Transverse colon (tissue), 4 donors: ENCODE measurements around the gene TMEM255B. TPM values are rescaled to one million over a fixed set of nuclear protein-coding genes. Genes with fewer than 3 reads are reported as not detected.

ENCODE experiments used
- DNase-seq: peaks from one replicate; pipeline ENCODE4 v3.0.0-alpha.2; 2019
- H3K27ac ChIP-seq, 4 donors: fragments of 200-600 bp; sonication (generic); 2 replicates each; pipeline ENCODE4 v1.5.1; 2016 to 2018; ENCODE audit warnings: inconsistent platforms in 4 of 4
- H3K27me3 ChIP-seq: fragments of 200-600 bp; sonication (generic); 2 replicates; pipeline ENCODE4 v1.5.1; 2017; ENCODE audit warnings: inconsistent platforms
- H3K36me3 ChIP-seq, 4 donors: fragments of 200-600 bp; sonication (generic); 2 replicates each; pipeline ENCODE4 v1.5.1; 2017 to 2019; ENCODE audit warnings: inconsistent platforms in 4 of 4
- H3K4me1 ChIP-seq, 4 donors: fragments of 200-600 bp; sonication (generic); 2 replicates each; pipeline ENCODE4 v1.5.1; 2017 to 2020; ENCODE audit warnings: inconsistent platforms in 4 of 4
- H3K4me3 ChIP-seq, 4 donors: fragments of 200-600 bp; sonication (generic); 1 replicate in 1 of 4; 2 replicates in 3 of 4; pipeline versions ENCODE4 v1.5.1 to v1.6.1; 2017 to 2019; ENCODE audit warnings: inconsistent platforms in 4 of 4
- H3K9me3 ChIP-seq, 2 donors: fragments of 200-600 bp; sonication (generic); 2 replicates each; pipeline ENCODE4 v1.5.1; 2017 to 2019; ENCODE audit warnings: inconsistent platforms in 2 of 2
- EP300 ChIP-seq: sonication (generic); formaldehyde crosslinking; IDR thresholded peaks from one replicate; pipeline ENCODE4 v1.6.1; 2017; ENCODE audit warnings: antibody characterized with exemption, low read depth
- POLR2A ChIP-seq: fragments of 450-650 bp; IDR thresholded peaks from one replicate; pipeline ENCODE4 v1.6.1; 2016; ENCODE audit warnings: antibody characterized with exemption, mild to moderate bottlenecking, moderate library complexity
- POLR2AphosphoS5 ChIP-seq, 3 donors: sonication (generic); formaldehyde crosslinking; IDR thresholded peaks; one replicate each; pipeline ENCODE4 v1.6.1; 2016; ENCODE audit warnings: antibody characterized with exemption in 3 of 3
- WGBS, 2 donors: methylation state at CpG; one replicate each; pipeline ENCODE4 v1.1.5; 2018; ENCODE audit warnings: low coverage in 1 of 2; 5-methylcytosine and 5-hydroxymethylcytosine counted together
- in situ Hi-C, 4 donors: fragments of 200-750 bp; cut with MboI; loops; one replicate each; pipeline versions ENCODE4 v1.15.0 to v1.15.1; 2017; ENCODE audit warnings: low sequenced_read_pairs in 3 of 4, low pct_ligation_motif_present in 1 of 4, low pct_unique_long_range_greater_than_20kb in 1 of 4
- intact Hi-C: fragments of 100-400 bp; cut with DNase I; formaldehyde crosslinking; loops from one replicate; pipeline ENCODE4 v1.15.1; 2023; ENCODE audit warnings: low total_unique reads
- total RNA-seq, 4 donors: library from RNA; depleted of rRNA; stranded (reverse); fragments of >200 nt; gene quantifications; one replicate each; pipeline ENCODE4 v1.1.0, GENCODE V29; 2016
- TF ChIP-seq, protein P1 (sequence below), 5 experiments: fragments of 200-600 bp in 3 of 5; fragments of 450-650 bp in 2 of 5; sonication (generic) in 3 of 5; IDR thresholded peaks; 1 replicate in 2 of 5; 2 replicates in 3 of 5; pipeline ENCODE4 v1.5.1; 2016 to 2017; ENCODE audit warnings: antibody characterized with exemption in 5 of 5, inconsistent platforms in 3 of 5, mild to moderate bottlenecking in 2 of 5, moderate library complexity in 1 of 5

TMEM255B gene
- total RNA-seq, 4 donors from 2014 or later = 0.79 to 27.7 (median 9.4) TPM

- Histone ChIP-seq H3K4me1 (no peaks in the 10 kb centered on the region), H3K27ac (no peak overlapping the region), H3K9me3 (no peaks in the 10 kb centered on the region), H3K27me3 (peaks cover 14% of the 10 kb centered on the region), H3K36me3 (no peaks in the 10 kb centered on the region), H3K4me3 (no peak overlapping the region)
- TF ChIP-seq POLR2AphosphoS5 (IDR thresholded peaks at IDR 0.05) (no peak), EP300 (no peak), POLR2A (no peak)
- TF ChIP-seq, protein P1, sequence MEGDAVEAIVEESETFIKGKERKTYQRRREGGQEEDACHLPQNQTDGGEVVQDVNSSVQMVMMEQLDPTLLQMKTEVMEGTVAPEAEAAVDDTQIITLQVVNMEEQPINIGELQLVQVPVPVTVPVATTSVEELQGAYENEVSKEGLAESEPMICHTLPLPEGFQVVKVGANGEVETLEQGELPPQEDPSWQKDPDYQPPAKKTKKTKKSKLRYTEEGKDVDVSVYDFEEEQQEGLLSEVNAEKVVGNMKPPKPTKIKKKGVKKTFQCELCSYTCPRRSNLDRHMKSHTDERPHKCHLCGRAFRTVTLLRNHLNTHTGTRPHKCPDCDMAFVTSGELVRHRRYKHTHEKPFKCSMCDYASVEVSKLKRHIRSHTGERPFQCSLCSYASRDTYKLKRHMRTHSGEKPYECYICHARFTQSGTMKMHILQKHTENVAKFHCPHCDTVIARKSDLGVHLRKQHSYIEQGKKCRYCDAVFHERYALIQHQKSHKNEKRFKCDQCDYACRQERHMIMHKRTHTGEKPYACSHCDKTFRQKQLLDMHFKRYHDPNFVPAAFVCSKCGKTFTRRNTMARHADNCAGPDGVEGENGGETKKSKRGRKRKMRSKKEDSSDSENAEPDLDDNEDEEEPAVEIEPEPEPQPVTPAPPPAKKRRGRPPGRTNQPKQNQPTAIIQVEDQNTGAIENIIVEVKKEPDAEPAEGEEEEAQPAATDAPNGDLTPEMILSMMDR (IDR thresholded peaks at IDR 0.05) = no peak
- WGBS, 2 donors = 44 to 72% methylated on average over 3 to 4 of the region's 4 CpGs
- no peak for DNase-seq
- in situ Hi-C loops = no loop called here
- intact Hi-C loops = no loop called here
Measured at GRCh38 chr13:113771709-113772331, 12.8 kb downstream of the TMEM255B start.

DNA sequence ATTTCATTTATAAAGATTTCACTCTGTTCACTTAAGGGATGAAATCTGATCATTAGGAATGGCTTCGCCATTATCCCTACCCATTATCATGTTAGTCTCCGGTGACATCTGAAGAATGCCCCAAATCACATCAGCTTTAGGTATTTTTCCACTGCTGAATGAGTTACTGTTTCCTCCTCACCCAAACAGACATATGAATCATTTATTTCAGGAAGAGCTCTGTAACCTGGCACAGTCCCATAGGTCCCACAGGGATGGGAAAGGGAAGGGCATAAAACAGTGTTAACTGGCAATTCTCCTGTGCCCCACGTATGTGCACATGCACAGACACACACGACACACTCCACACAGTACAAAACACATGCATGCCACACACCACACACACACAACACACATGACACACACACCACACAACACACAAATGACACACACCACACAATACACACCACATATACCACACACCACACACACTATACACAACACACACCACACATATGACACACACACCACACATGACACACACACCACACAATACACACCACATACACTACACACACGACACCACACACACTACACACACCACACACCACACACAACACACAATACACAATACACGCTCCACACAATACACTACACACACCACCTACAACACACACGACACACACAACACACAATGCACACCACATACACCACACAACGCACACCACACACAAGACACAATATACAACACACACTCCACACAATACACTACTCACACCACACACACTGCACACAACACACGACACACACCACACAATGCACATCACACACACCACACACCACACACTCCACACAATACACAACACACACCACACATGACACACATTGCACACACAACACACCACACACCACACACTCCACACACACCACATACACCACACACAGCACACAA, 15.4 kb downstream of the TMEM255B start:
- in situ Hi-C loops (no loop called here), intact Hi-C loops (no loop called here)
- Histone ChIP-seq H3K4me1 (no peaks in the 10 kb centered on the region), H3K27me3 (peaks cover 27% of the 10 kb centered on the region), H3K36me3 (no peaks in the 10 kb centered on the region), H3K9me3 (no peaks in the 10 kb centered on the region), H3K4me3 (no peak overlapping the region), H3K27ac (no peak overlapping the region)
- 80 to 82% methylated on average over 7 to 9 of the region's 9 CpGs for WGBS, 2 donors
- TF ChIP-seq EP300 (no peak), POLR2AphosphoS5 (IDR thresholded peaks at IDR 0.05) (no peak), POLR2A (no peak)
- TF ChIP-seq, protein P1 (IDR thresholded peaks at IDR 0.05) = no peak
- no peak for DNase-seq

DNA sequence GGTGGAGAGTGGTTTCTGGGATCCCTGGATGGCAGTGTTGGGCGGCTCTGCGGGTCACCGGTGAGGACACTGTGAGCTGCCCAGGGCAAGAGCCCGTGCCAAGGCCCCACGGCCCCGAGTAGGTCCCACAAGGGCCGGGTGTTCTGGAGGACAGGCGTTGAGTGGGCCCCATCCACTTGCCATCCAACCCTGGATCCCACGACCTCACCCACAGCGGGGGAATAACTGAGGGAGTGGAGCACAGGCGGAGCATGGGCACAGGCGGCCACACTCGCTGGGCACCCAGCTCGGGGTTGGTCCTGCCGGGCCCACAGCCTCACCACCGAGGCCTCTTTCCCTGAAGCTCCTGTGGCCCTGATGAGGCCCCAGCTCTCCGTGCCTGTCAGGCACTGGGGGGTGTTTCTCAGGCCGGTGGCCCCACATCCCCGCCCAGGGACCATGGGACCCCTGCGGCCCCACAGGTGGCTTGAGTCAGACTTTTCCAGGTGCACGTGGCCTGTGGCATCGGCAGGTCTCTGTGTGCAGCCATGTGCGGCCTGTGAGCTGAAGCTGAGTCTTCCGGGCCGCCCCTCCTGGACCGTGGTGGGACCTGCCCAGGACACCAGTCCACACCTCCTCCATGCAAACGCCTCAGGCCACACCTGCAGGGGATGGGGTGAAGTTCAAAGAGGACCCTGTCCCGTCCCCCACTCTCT, 16.6 kb downstream of the TMEM255B start:
- Histone ChIP-seq H3K4me1 (no peaks in the 10 kb centered on the region), H3K27ac (no peak overlapping the region), H3K27me3 (peaks cover 27% of the 10 kb centered on the region), H3K36me3 (no peaks in the 10 kb centered on the region), H3K9me3 (no peaks in the 10 kb centered on the region), H3K4me3 (no peak overlapping the region)
- TF ChIP-seq POLR2A (no peak), EP300 (no peak), POLR2AphosphoS5 (IDR thresholded peaks at IDR 0.05) (no peak)
- TF ChIP-seq, protein P1 (IDR thresholded peaks at IDR 0.05) = no peak
- no peak for DNase-seq
- in situ Hi-C loops (no loop called here), intact Hi-C loops (no loop called here)
- WGBS, 2 donors = 82% methylated on average over 18 of the region's 28 CpGs; no CpG with 5 or more reads in 1 of the 2 donors
